ENCODE results near the gene ATXN7L1.

DNA sequence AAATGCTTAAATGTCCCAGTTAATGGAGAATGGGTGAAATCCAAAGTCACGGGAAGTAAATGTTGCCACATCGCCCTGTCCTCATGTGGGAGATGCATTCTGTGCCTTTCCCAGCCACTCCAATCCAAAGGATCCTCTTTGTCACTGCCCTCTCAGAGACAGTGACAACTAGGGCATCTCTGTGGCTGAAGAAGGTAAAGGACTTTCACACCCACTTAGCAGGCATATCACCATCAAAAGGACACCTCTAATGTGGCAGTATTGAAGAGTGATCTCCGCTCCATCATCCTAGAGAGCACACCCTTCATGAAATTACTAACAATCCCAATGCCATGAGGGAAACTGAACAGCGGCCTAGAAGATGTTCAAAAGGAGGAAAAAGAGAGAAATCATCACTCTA, 13.6 kb downstream of the ATXN7L1 start:
- TF ChIP-seq CTCF (IDR thresholded peaks at IDR 0.05), result no peak
- no peak for TF ChIP-seq POLR2A (IDR thresholded peaks at IDR 0.05)
